Esophagus muscularis mucosa (tissue), 4 donors: ENCODE data around the gene TBC1D5.

Source experiments
- EP300 ChIP-seq: sonication (generic); formaldehyde crosslinking; IDR thresholded peaks from one replicate; pipeline ENCODE4 v1.6.1; 2017; ENCODE audit warnings: antibody characterized with exemption
- POLR2A ChIP-seq: fragments of 450-650 bp; IDR thresholded peaks from one replicate; pipeline ENCODE4 v1.6.1; 2017; ENCODE audit warnings: antibody characterized with exemption, moderate library complexity, mild to moderate bottlenecking, low read depth
- POLR2AphosphoS5 ChIP-seq, 2 donors: sonication (generic); formaldehyde crosslinking; IDR thresholded peaks; one replicate each; pipeline ENCODE4 v1.6.1; 2017; ENCODE audit warnings: antibody characterized with exemption in 2 of 2
- TF ChIP-seq, protein P1 (sequence below), 3 experiments: fragments of 200-600 bp in 2 of 3; fragments of 450-650 bp in 1 of 3; sonication (generic) in 2 of 3; IDR thresholded peaks; one replicate each; pipeline ENCODE4 v1.5.1; 2017 to 2019; ENCODE audit warnings: antibody characterized with exemption in 3 of 3, mild to moderate bottlenecking in 2 of 3, moderate library complexity in 1 of 3

DNA sequence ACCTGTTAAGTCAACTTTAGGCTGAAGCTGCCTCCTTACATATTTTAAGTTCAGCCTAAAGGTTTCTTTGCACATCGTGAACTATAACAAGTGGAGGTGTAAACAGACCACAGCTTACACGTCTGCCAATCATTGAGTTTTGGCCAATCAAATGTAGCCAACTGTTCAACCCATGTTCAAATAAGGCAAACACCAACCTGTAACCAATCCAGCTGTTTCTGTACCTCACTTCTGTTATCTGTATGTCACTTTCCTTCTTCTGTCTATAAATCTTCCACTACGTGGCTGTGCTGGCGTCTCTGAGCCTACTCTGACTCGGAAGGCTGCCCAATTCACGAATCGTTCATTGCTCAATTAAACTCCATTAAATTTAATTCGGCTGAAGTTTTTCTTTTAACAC is 356.0 kb downstream of the TBC1D5 start:
- TF ChIP-seq, protein P1, sequence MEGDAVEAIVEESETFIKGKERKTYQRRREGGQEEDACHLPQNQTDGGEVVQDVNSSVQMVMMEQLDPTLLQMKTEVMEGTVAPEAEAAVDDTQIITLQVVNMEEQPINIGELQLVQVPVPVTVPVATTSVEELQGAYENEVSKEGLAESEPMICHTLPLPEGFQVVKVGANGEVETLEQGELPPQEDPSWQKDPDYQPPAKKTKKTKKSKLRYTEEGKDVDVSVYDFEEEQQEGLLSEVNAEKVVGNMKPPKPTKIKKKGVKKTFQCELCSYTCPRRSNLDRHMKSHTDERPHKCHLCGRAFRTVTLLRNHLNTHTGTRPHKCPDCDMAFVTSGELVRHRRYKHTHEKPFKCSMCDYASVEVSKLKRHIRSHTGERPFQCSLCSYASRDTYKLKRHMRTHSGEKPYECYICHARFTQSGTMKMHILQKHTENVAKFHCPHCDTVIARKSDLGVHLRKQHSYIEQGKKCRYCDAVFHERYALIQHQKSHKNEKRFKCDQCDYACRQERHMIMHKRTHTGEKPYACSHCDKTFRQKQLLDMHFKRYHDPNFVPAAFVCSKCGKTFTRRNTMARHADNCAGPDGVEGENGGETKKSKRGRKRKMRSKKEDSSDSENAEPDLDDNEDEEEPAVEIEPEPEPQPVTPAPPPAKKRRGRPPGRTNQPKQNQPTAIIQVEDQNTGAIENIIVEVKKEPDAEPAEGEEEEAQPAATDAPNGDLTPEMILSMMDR (IDR thresholded peaks at IDR 0.05), result no peak
- TF ChIP-seq POLR2A (no peak), POLR2AphosphoS5 (IDR thresholded peaks at IDR 0.05) (no peak), EP300 (no peak)
